Loucy (cell line): ENCODE results near the gene OR10Z1.

Experiments used
- H2AFZ ChIP-seq: fragments of 200-600 bp; sonication (generic); 2 replicates; pipeline ENCODE4 v1.6.0; 2016; ENCODE audit warnings: antibody characterized with exemption, mild to moderate bottlenecking, low read length, moderate library complexity
- H3F3A ChIP-seq: fragments of 200-600 bp; 2 replicates; pipeline ENCODE4 v1.6.0; 2016; ENCODE audit warnings: antibody characterized with exemption, low read depth, mild to moderate bottlenecking
- H3K27me3 ChIP-seq: fragments of 200-600 bp; sonication (generic); 2 replicates; pipeline ENCODE4 v1.6.1; 2014; ENCODE audit warnings: low read length, mild to moderate bottlenecking; ENCODE audit not compliant: insufficient read depth, poor library complexity, severe bottlenecking
- H3K36me3 ChIP-seq: fragments of 200-600 bp; sonication (generic); 2 replicates; pipeline ENCODE4 v1.6.1; 2016; ENCODE audit warnings: low read length; ENCODE audit not compliant: insufficient read depth
- H3K4me1 ChIP-seq: fragments of 200-600 bp; sonication (generic); 2 replicates; pipeline ENCODE4 v1.5.1; 2014; ENCODE audit warnings: low read length, mild to moderate bottlenecking; ENCODE audit not compliant: insufficient read depth, poor library complexity, severe bottlenecking
- H3K4me2 ChIP-seq: fragments of 200-600 bp; sonication (generic); 2 replicates; pipeline ENCODE4 v1.6.0; 2014; ENCODE audit warnings: antibody characterized with exemption, low read length, low read depth, mild to moderate bottlenecking; ENCODE audit not compliant: poor library complexity, severe bottlenecking
- H3K4me3 ChIP-seq: fragments of 200-600 bp; sonication (generic); 2 replicates; pipeline ENCODE4 v1.5.1; 2014; ENCODE audit warnings: low read length, mild to moderate bottlenecking, mixed read lengths; ENCODE audit not compliant: poor library complexity, severe bottlenecking
- H3K79me2 ChIP-seq: fragments of 200-600 bp; sonication (generic); 2 replicates; pipeline ENCODE4 v1.6.1; 2014; ENCODE audit warnings: low read length; ENCODE audit not compliant: insufficient read depth
- H3K9ac ChIP-seq: fragments of 200-600 bp; sonication (generic); 2 replicates; pipeline ENCODE4 v1.6.0; 2014; ENCODE audit warnings: mild to moderate bottlenecking, low read depth, low read length, moderate library complexity; ENCODE audit not compliant: poor library complexity, severe bottlenecking
- H3K9me2 ChIP-seq: fragments of 200-600 bp; sonication (generic); replicated peaks from 2 replicates; pipeline ENCODE4 v1.6.1; 2016; ENCODE audit warnings: low read depth, low read length, mixed read lengths
- H3K9me3 ChIP-seq: fragments of 200-600 bp; sonication (generic); 2 replicates; pipeline ENCODE4 v1.6.1; 2014; ENCODE audit warnings: mild to moderate bottlenecking, antibody characterized with exemption, low read length, low read depth; ENCODE audit not compliant: insufficient read depth
- H4K20me1 ChIP-seq: fragments of 200-600 bp; sonication (generic); 2 replicates; pipeline ENCODE4 v1.6.0; 2014; ENCODE audit warnings: antibody characterized with exemption, low read length, mild to moderate bottlenecking; ENCODE audit not compliant: insufficient read depth, poor library complexity, severe bottlenecking
- CTCF ChIP-seq: fragments of 200-600 bp; sonication (generic); conservative IDR thresholded peaks from 2 replicates; pipeline ENCODE4 v1.5.1; 2014; ENCODE audit warnings: mild to moderate bottlenecking, antibody characterized with exemption, low read length
- EZH2phosphoT487 ChIP-seq: fragments of 200-600 bp; IDR thresholded peaks from 2 replicates; pipeline ENCODE4 v1.6.1; 2018; ENCODE audit warnings: antibody characterized with exemption, mild to moderate bottlenecking, moderate library complexity, borderline replicate concordance

Gene OR10Z1

GRCh38 chr1:158577561-158577960 is 27.5 kb upstream of the OR10Z1 start:
- no peak overlapping the region for H3K4me2 ChIP-seq
- no peaks in the 10 kb centered on the region for H3F3A ChIP-seq
- H3K27me3 ChIP-seq = no peaks in the 10 kb centered on the region
- H3K79me2 ChIP-seq = no peaks in the 10 kb centered on the region
- no peak overlapping the region for H3K4me3 ChIP-seq
- no peak overlapping the region for H3K9ac ChIP-seq
- no peaks in the 10 kb centered on the region for H3K9me3 ChIP-seq
- no peaks in the 10 kb centered on the region for H3K36me3 ChIP-seq
- H2AFZ ChIP-seq = no peak overlapping the region
- H3K9me2 ChIP-seq = no peaks in the 10 kb centered on the region
- TF ChIP-seq CTCF (no peak), EZH2phosphoT487 (no peak)
- H4K20me1 ChIP-seq = no peaks in the 10 kb centered on the region
- no peaks in the 10 kb centered on the region for H3K4me1 ChIP-seq

- Histone ChIP-seq H3K9ac (no peak within 1 kb of the TSS), H3K4me2 (no peak within 1 kb of the TSS), H4K20me1 (no peaks in the 10 kb centered on the region), H2AFZ (no peak within 1 kb of the TSS), H3K36me3 (no peaks in the 10 kb centered on the region), H3K4me1 (no peaks in the 10 kb centered on the region), H3K4me3 (no peak within 1 kb of the TSS), H3F3A (no peaks in the 10 kb centered on the region), H3K79me2 (no peaks in the 10 kb centered on the region), H3K27me3 (no peaks in the 10 kb centered on the region), H3K9me3 (no peaks in the 10 kb centered on the region), H3K9me2 (no peaks in the 10 kb centered on the region)
- TF ChIP-seq EZH2phosphoT487 = no peak
Measured at GRCh38 chr1:158579733-158580132, 25.3 kb upstream of the OR10Z1 start, which contains the start of gene OR10X1. Gene OR10X1, minus strand, starts transcription at chr1:158579899. Its CDS starts 0 bp downstream, at chr1:158579899.

- H3K4me2 ChIP-seq = no peak overlapping the region
- H3K36me3 ChIP-seq = no peaks in the 10 kb centered on the region
- no peaks in the 10 kb centered on the region; the same call in 1 of the 2 replicates for H3K9me3 ChIP-seq
- no peaks in the 10 kb centered on the region for H3K79me2 ChIP-seq
- no peaks in the 10 kb centered on the region for H3F3A ChIP-seq
- H3K9me2 ChIP-seq = no peaks in the 10 kb centered on the region
- H3K4me3 ChIP-seq = no peak overlapping the region
- no peaks in the 10 kb centered on the region for H3K4me1 ChIP-seq
- H2AFZ ChIP-seq = no peak overlapping the region
- no peak overlapping the region for H3K9ac ChIP-seq
- H4K20me1 ChIP-seq = no peaks in the 10 kb centered on the region
- H3K27me3 ChIP-seq = no peaks in the 10 kb centered on the region
- no peak for TF ChIP-seq EZH2phosphoT487
- TF ChIP-seq CTCF = no peak
Measured at GRCh38 chr1:158583962-158584361, 21.1 kb upstream of the OR10Z1 start.

GRCh38 chr1:158586942-158587341 is 18.1 kb upstream of the OR10Z1 start:
- H3K9ac ChIP-seq = no peak overlapping the region
- no peaks in the 10 kb centered on the region for H3K27me3 ChIP-seq
- H3K4me3 ChIP-seq = no peak overlapping the region
- H3K9me2 ChIP-seq = no peaks in the 10 kb centered on the region
- no peak overlapping the region for H3K4me2 ChIP-seq
- TF ChIP-seq CTCF = no peak
- TF ChIP-seq EZH2phosphoT487 = no peak
- H3K79me2 ChIP-seq = no peaks in the 10 kb centered on the region
- H3K36me3 ChIP-seq = no peaks in the 10 kb centered on the region
- H3F3A ChIP-seq = no peaks in the 10 kb centered on the region
- H3K4me1 ChIP-seq = no peaks in the 10 kb centered on the region
- H2AFZ ChIP-seq = no peak overlapping the region
- H3K9me3 ChIP-seq = no peaks in the 10 kb centered on the region; the same call in 1 of the 2 replicates
- no peaks in the 10 kb centered on the region for H4K20me1 ChIP-seq
